Mesendoderm (in vitro differentiated cells): ENCODE data around the gene TNIK.

ENCODE experiments used
- DNase-seq: peaks from one replicate; pipeline ENCODE4 v3.0.0; 2013
- H2AK5ac ChIP-seq: 2 replicates; pipeline ENCODE4 v1.6.1; 2013; ENCODE audit warnings: low read length, inconsistent platforms
- H2BK120ac ChIP-seq: 2 replicates; pipeline ENCODE4 v1.6.1; 2013; ENCODE audit warnings: low read depth, mild to moderate bottlenecking, low read length, moderate library complexity, mixed read lengths
- H2BK15ac ChIP-seq: replicated peaks from 2 replicates; pipeline ENCODE4 v1.6.1; 2013; ENCODE audit warnings: low read depth, mild to moderate bottlenecking, moderate library complexity
- H2BK5ac ChIP-seq: 2 replicates; pipeline ENCODE4 v1.6.1; 2013; ENCODE audit warnings: low read length, inconsistent platforms
- H3K18ac ChIP-seq: 2 replicates; pipeline ENCODE4 v1.6.1; 2013; ENCODE audit warnings: mild to moderate bottlenecking, low read length, mixed read lengths
- H3K23ac ChIP-seq: one replicate; pipeline ENCODE4 v1.6.1; 2013; ENCODE audit warnings: low read length
- H3K27ac ChIP-seq: 2 replicates; pipeline ENCODE4 v1.5.1; 2013; ENCODE audit warnings: low read depth, mild to moderate bottlenecking, inconsistent platforms, low read length, moderate library complexity
- H3K27me3 ChIP-seq: 2 replicates; pipeline ENCODE4 v1.6.1; 2013; ENCODE audit warnings: low read length, control low read depth, mild to moderate bottlenecking, inconsistent platforms; ENCODE audit not compliant: insufficient read depth, poor library complexity
- H3K36me3 ChIP-seq: 2 replicates; pipeline ENCODE4 v1.6.1; 2013; ENCODE audit warnings: low read length, inconsistent platforms; ENCODE audit not compliant: control insufficient read depth, insufficient read depth
- H3K4ac ChIP-seq: one replicate; pipeline ENCODE4 v1.6.1; 2013; ENCODE audit warnings: low read depth, mild to moderate bottlenecking, low read length, moderate library complexity
- H3K4me1 ChIP-seq: 2 replicates; pipeline ENCODE4 v1.6.1; 2013; ENCODE audit warnings: low read depth, low read length, inconsistent platforms; ENCODE audit not compliant: control insufficient read depth
- H3K4me2 ChIP-seq: 2 replicates; pipeline ENCODE4 v1.6.1; 2013; ENCODE audit warnings: low read length
- H3K4me3 ChIP-seq: 2 replicates; pipeline ENCODE4 v1.5.1; 2013; ENCODE audit warnings: mild to moderate bottlenecking, low read length
- H3K56ac ChIP-seq: one replicate; pipeline ENCODE4 v1.6.1; 2013; ENCODE audit warnings: low read length
- H3K79me1 ChIP-seq: 2 replicates; pipeline ENCODE4 v1.6.1; 2013; ENCODE audit warnings: low read length, inconsistent platforms
- H3K79me2 ChIP-seq: 2 replicates; pipeline ENCODE4 v1.6.1; 2013; ENCODE audit warnings: mild to moderate bottlenecking, low read length; ENCODE audit not compliant: control insufficient read depth, insufficient read depth
- H3K9ac ChIP-seq: 2 replicates; pipeline ENCODE4 v1.6.1; 2013; ENCODE audit warnings: low read length, inconsistent platforms
- H4K5ac ChIP-seq: one replicate; pipeline ENCODE4 v1.6.1; 2013; ENCODE audit warnings: low read length
- H4K8ac ChIP-seq: one replicate; pipeline ENCODE4 v1.6.1; 2013; ENCODE audit warnings: low read depth, mild to moderate bottlenecking, control low read depth, low read length, moderate library complexity
- WGBS: extraction: QIAGEN DNeasy Blood & Tissue Kit; methylation state at CpG from one replicate; pipeline ENCODE4 v1.1.7; 2013; ENCODE audit warnings: low lambda C conversion rate, missing lambda C conversion rate; ENCODE audit not compliant: insufficient coverage; ENCODE audit errors: extremely low coverage; 5-methylcytosine and 5-hydroxymethylcytosine counted together

Gene TNIK

DNA sequence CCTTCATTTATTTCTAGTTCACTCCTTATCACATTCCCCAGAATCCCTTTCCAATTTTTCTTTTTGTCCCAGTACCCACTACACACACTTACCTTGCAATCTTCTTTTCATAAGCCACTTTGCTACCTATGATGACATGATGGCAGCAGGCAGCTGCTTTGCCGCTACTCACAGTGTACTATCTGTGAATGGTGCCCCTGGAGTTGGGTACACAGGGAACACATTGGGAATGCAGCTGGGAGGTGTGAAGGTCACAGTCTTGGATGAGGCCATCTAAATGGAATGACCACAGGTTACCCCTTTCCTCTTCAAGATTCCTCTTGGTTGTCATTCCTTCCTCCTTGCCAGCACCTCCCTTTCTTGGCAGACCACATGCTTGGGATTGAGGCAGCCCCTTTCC is 20.8 kb upstream of the TNIK start:
- H3K79me2 ChIP-seq, result no peaks in the 10 kb centered on the region
- no peaks in the 10 kb centered on the region for H3K36me3 ChIP-seq
- WGBS, result no CpG with 5 or more reads among the region's 1 CpG
- no peak overlapping the region for H3K4me2 ChIP-seq
- no peak overlapping the region for H2BK5ac ChIP-seq
- no peaks in the 10 kb centered on the region for H3K79me1 ChIP-seq
- DNase-seq, result peak; percentile 78
- no peak overlapping the region for H2BK15ac ChIP-seq
- H3K4me1 ChIP-seq, result no peaks in the 10 kb centered on the region
- H2AK5ac ChIP-seq, result no peak overlapping the region
- no peak overlapping the region for H4K8ac ChIP-seq
- H3K27ac ChIP-seq, result no peak overlapping the region
- no peak overlapping the region for H3K4ac ChIP-seq
- no peak overlapping the region for H2BK120ac ChIP-seq
- no peak overlapping the region for H4K5ac ChIP-seq
- no peak overlapping the region for H3K23ac ChIP-seq
- no peaks in the 10 kb centered on the region for H3K27me3 ChIP-seq
- no peak overlapping the region for H3K18ac ChIP-seq
- no peak overlapping the region for H3K4me3 ChIP-seq
- no peak overlapping the region for H3K56ac ChIP-seq
- no peak overlapping the region for H3K9ac ChIP-seq

DNA sequence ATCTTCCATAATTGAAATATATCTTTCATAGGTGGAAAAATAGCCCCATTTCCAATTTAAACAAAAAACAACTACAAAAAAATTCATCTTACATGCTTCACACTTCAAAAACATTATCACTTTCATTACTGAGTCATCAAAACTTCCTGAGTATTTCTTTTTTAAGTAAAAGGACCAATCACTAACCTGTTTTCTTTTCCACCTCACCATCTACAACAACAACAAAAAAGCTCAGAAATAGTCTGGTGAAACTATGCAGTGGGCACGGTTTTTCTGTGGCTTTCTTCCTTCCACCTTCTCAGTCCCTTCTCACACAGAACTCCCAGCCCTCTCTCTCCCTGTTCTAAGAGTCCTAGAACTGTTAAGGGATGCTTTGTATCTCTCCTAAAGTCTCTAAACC is 20.3 kb upstream of the TNIK start:
- no peak overlapping the region for H3K4me2 ChIP-seq
- H3K56ac ChIP-seq, result no peak overlapping the region
- no peaks in the 10 kb centered on the region for H3K27me3 ChIP-seq
- no peak overlapping the region for H3K18ac ChIP-seq
- H2BK120ac ChIP-seq, result no peak overlapping the region
- no peaks in the 10 kb centered on the region for H3K4me1 ChIP-seq
- no peaks in the 10 kb centered on the region for H3K79me2 ChIP-seq
- no peak overlapping the region for H2BK15ac ChIP-seq
- H3K27ac ChIP-seq, result no peak overlapping the region
- H3K4ac ChIP-seq, result no peak overlapping the region
- H4K5ac ChIP-seq, result no peak overlapping the region
- no peak overlapping the region for H3K9ac ChIP-seq
- no peak overlapping the region for H2BK5ac ChIP-seq
- no peak overlapping the region for H3K23ac ChIP-seq
- no peak overlapping the region for H2AK5ac ChIP-seq
- no peak overlapping the region for H4K8ac ChIP-seq
- no peak overlapping the region for H3K4me3 ChIP-seq
- DNase-seq, result no peak
- H3K79me1 ChIP-seq, result no peaks in the 10 kb centered on the region
- no CpG with 5 or more reads among the region's 1 CpG for WGBS
- no peaks in the 10 kb centered on the region for H3K36me3 ChIP-seq

DNA sequence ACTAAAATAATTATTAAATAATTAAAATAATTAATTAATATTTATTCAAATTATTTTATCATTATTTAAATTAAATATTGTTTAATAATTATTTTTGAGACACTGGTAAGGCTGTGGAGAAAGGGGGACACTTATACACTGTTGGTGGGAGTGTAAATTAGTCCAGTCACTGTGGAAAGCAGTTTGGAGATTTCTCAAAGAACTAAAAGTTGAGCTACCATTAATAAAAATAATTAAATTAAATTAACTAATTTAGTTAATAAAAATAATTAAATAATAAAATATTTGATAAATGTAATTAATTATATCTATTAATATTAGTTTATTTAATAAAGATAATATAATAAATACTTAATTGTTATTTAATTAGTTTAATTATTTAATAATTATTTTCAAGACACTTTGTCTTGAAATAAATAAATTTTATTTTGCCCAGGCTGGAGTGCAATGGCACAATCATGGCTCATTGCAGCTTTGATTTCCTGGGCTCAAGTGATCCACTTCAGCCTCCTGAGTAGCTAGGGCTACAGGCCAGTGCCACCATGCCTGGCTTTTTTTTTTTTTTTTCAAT is 16.4 kb upstream of the TNIK start:
- H3K18ac ChIP-seq, result no peak overlapping the region
- no peak overlapping the region for H3K27ac ChIP-seq
- no peaks in the 10 kb centered on the region for H3K79me1 ChIP-seq
- DNase-seq, result no peak
- no peaks in the 10 kb centered on the region for H3K27me3 ChIP-seq
- no peak overlapping the region for H3K23ac ChIP-seq
- H3K4me3 ChIP-seq, result no peak overlapping the region
- H2AK5ac ChIP-seq, result no peak overlapping the region
- H2BK5ac ChIP-seq, result no peak overlapping the region
- H3K4ac ChIP-seq, result no peak overlapping the region
- no peak overlapping the region for H3K9ac ChIP-seq
- H3K4me1 ChIP-seq, result no peaks in the 10 kb centered on the region
- no peak overlapping the region for H4K8ac ChIP-seq
- H4K5ac ChIP-seq, result no peak overlapping the region
- H3K4me2 ChIP-seq, result no peak overlapping the region
- H3K79me2 ChIP-seq, result no peaks in the 10 kb centered on the region
- H2BK120ac ChIP-seq, result no peak overlapping the region
- H3K36me3 ChIP-seq, result no peaks in the 10 kb centered on the region
- H2BK15ac ChIP-seq, result no peak overlapping the region
- no peak overlapping the region for H3K56ac ChIP-seq

DNA sequence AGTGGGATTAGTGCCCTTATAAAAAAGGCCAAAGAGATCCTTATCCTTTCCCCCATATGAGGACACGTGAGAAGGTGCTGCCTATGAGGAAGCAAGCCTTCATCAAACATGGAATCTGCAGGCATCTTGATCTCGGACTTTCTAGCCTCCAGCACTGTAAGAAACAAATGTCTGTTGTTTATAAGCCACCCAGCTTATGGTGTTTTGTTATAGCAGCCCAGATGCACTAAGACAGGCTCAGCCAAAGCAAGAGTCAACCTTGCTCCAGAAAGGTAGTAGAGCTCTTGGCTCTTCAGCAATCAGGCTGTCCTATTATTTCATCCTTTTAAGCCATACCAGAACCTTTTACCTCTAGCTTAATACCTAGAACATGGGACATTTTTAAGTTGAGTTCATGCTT is 12.3 kb upstream of the TNIK start:
- Histone ChIP-seq H3K27ac (no peak overlapping the region), H3K23ac (no peak overlapping the region), H2BK5ac (no peak overlapping the region), H3K36me3 (no peaks in the 10 kb centered on the region), H2BK15ac (no peak overlapping the region), H2AK5ac (no peak overlapping the region), H2BK120ac (no peak overlapping the region), H3K4me2 (no peak overlapping the region), H3K79me1 (no peaks in the 10 kb centered on the region), H4K8ac (no peak overlapping the region), H3K4me1 (peaks cover 3% of the 10 kb centered on the region), H4K5ac (no peak overlapping the region), H3K27me3 (no peaks in the 10 kb centered on the region), H3K4me3 (no peak overlapping the region), H3K9ac (no peak overlapping the region), H3K79me2 (no peaks in the 10 kb centered on the region), H3K56ac (no peak overlapping the region), H3K4ac (peak overlapping the region; percentile 10), H3K18ac (no peak overlapping the region)
- no CpG with 5 or more reads among the region's 2 CpGs for WGBS
- DNase-seq, result no peak

DNA sequence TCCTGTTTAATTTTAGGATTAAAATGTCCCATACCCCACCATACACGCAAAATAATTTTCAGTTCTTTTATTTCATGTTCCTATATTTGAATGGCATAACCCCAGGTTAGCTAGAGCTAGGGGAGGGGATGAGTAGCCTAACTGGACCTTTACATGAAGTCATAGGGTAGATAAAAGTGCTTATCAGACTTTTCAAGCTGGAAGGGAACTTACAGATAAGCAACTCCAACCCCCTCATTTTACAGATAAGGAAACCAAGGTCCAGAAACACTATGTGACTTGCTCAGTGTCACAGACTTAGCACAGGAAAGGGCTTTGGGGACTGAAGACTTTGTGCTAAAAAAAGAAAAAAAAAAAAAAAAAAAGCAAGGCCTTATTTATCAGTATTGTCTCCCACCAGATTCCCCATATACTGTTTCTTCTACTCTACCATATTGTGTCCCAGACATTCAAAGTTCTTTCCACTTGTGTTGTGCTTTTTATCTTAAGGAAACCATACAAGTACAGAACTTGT is 10.6 kb upstream of the TNIK start:
- no peak overlapping the region for H3K9ac ChIP-seq
- H3K36me3 ChIP-seq, result no peaks in the 10 kb centered on the region
- peak overlapping the region; percentile 40 for H3K18ac ChIP-seq
- H3K27ac ChIP-seq, result no peak overlapping the region
- no peak overlapping the region for H3K4ac ChIP-seq
- H4K8ac ChIP-seq, result no peak overlapping the region
- no peak overlapping the region for H2BK15ac ChIP-seq
- H2BK120ac ChIP-seq, result no peak overlapping the region
- H3K56ac ChIP-seq, result peak overlapping the region; percentile 22
- no peaks in the 10 kb centered on the region for H3K79me1 ChIP-seq
- H4K5ac ChIP-seq, result no peak overlapping the region
- H2BK5ac ChIP-seq, result peak overlapping the region; percentile 43
- no peaks in the 10 kb centered on the region for H3K27me3 ChIP-seq
- H3K23ac ChIP-seq, result peak overlapping the region; percentile 69
- H2AK5ac ChIP-seq, result no peak overlapping the region
- no peak overlapping the region for H3K4me3 ChIP-seq
- WGBS, result no CpG with 5 or more reads among the region's 1 CpG
- peaks cover 3% of the 10 kb centered on the region for H3K4me1 ChIP-seq
- peak; percentile 80 for DNase-seq
- no peaks in the 10 kb centered on the region for H3K79me2 ChIP-seq
- H3K4me2 ChIP-seq, result no peak overlapping the region

DNA sequence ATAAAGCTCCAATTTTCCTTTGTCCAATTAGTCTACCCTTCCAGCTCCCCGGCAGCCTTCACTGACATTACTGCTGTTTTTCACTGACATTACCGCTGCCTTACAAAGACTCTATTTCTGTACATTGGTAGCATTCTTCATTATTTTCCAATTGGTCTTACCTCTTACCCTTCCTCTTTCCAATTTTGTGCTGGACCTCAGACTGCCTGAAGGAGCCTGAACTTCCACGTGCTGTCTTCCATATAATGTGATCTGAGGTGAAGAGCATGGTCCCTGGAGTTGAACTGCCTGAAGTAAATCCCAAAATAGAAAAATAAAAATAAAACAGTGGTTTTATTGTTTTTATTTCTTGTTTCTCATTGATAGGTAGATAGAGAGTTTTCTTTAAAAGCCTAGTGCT is 9.2 kb upstream of the TNIK start:
- WGBS, result no CpG with 5 or more reads among the region's 3 CpGs
- Histone ChIP-seq H3K4me3 (no peak overlapping the region), H2BK5ac (no peak overlapping the region), H2AK5ac (no peak overlapping the region), H3K4me2 (no peak overlapping the region), H3K4ac (no peak overlapping the region), H3K27ac (no peak overlapping the region), H3K27me3 (no peaks in the 10 kb centered on the region), H2BK120ac (no peak overlapping the region), H2BK15ac (no peak overlapping the region), H3K9ac (no peak overlapping the region), H3K4me1 (peaks cover 3% of the 10 kb centered on the region), H3K79me2 (no peaks in the 10 kb centered on the region), H3K79me1 (no peaks in the 10 kb centered on the region), H4K8ac (no peak overlapping the region), H4K5ac (no peak overlapping the region), H3K56ac (no peak overlapping the region), H3K23ac (no peak overlapping the region), H3K36me3 (no peaks in the 10 kb centered on the region), H3K18ac (no peak overlapping the region)
- no peak for DNase-seq
